Measurements from ENCODE around the gene OBI1. TPM values are rescaled to one million over a fixed set of nuclear protein-coding genes. Genes with fewer than 3 reads are reported as not detected.

The OBI1 gene, protein sequence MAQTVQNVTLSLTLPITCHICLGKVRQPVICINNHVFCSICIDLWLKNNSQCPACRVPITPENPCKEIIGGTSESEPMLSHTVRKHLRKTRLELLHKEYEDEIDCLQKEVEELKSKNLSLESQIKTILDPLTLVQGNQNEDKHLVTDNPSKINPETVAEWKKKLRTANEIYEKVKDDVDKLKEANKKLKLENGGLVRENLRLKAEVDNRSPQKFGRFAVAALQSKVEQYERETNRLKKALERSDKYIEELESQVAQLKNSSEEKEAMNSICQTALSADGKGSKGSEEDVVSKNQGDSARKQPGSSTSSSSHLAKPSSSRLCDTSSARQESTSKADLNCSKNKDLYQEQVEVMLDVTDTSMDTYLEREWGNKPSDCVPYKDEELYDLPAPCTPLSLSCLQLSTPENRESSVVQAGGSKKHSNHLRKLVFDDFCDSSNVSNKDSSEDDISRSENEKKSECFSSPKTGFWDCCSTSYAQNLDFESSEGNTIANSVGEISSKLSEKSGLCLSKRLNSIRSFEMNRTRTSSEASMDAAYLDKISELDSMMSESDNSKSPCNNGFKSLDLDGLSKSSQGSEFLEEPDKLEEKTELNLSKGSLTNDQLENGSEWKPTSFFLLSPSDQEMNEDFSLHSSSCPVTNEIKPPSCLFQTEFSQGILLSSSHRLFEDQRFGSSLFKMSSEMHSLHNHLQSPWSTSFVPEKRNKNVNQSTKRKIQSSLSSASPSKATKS
- 10 to 100 TPM in 2 of 4 donors, 1 to 10 TPM in 2; 5.8 to 14.7 (median 10.0) TPM for total RNA-seq

DNA sequence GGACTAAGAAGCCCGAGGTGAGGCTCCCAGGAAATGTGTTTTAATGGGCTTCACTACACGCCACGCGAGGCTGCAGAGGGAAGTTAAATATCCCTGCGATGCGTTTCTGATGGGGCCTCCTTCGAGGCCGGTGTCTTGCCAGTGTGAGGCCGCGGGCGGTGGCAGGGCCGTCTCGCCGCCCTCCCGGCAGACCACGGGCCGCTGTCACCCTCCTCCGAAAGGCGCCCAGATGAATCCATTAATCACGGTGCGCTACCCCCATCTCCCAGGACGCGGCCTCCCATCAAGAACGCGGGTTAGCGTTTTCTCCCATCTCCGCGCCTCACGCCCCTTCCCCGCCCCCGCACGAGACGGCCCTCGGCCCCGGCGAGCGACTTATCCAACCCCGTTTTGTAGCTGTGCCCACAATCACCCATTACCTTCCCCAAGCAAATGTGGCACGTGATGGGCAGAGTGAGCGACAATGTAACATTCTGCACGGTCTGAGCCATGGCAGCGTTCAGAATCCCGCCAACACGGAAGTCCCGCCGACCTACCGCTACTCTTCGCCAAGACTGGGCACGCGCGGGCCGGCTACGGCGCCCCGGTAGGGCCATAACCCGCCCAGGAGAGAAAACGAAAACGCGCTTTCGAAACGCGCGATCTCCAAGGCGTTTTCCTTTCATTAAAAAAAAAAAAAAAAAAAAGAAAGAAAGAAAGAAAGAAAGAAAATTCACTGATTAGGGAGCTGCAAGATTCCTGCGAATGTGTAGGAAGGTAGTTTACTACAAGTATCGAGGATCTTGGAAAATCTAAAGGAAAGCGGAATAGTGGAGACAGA, at the start of gene OBI1:
Gene OBI1 (minus strand): TSS at position 526 of the 820 bp plus-strand sequence. CDS start 35 bp downstream, at position 491.
- ATAC-seq (ENCODE audit: low FRiP score) (peak; percentile 95), DNase-seq (ENCODE audit: low spot score) (peak; percentile 82)
- TF ChIP-seq, protein P1, sequence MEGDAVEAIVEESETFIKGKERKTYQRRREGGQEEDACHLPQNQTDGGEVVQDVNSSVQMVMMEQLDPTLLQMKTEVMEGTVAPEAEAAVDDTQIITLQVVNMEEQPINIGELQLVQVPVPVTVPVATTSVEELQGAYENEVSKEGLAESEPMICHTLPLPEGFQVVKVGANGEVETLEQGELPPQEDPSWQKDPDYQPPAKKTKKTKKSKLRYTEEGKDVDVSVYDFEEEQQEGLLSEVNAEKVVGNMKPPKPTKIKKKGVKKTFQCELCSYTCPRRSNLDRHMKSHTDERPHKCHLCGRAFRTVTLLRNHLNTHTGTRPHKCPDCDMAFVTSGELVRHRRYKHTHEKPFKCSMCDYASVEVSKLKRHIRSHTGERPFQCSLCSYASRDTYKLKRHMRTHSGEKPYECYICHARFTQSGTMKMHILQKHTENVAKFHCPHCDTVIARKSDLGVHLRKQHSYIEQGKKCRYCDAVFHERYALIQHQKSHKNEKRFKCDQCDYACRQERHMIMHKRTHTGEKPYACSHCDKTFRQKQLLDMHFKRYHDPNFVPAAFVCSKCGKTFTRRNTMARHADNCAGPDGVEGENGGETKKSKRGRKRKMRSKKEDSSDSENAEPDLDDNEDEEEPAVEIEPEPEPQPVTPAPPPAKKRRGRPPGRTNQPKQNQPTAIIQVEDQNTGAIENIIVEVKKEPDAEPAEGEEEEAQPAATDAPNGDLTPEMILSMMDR (IDR thresholded peaks at IDR 0.05): no peak

DNA sequence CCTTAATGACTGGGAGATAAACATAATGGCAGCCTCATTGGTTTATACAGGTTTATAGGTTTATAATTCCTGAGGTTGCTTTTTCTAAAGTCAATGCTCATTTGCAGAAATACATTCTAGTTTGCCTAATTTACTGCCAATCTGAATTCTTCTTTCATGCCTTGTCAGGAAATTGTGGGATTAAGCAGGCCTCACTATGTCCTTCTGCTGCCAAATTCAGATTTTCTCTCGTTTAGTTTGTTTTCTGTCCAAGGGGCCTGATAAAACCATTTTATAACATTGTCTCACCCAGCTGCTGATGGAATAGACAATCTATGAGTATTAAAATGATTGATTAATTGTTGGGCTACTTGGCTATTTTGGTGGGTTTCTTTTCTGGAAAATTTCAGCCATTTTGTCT, 42.4 kb upstream of the OBI1 start:
- TF ChIP-seq, protein P1 (IDR thresholded peaks at IDR 0.05): no peak
- ATAC-seq (ENCODE audit: low FRiP score): no peak
- DNase-seq (ENCODE audit: low spot score): no peak

DNA sequence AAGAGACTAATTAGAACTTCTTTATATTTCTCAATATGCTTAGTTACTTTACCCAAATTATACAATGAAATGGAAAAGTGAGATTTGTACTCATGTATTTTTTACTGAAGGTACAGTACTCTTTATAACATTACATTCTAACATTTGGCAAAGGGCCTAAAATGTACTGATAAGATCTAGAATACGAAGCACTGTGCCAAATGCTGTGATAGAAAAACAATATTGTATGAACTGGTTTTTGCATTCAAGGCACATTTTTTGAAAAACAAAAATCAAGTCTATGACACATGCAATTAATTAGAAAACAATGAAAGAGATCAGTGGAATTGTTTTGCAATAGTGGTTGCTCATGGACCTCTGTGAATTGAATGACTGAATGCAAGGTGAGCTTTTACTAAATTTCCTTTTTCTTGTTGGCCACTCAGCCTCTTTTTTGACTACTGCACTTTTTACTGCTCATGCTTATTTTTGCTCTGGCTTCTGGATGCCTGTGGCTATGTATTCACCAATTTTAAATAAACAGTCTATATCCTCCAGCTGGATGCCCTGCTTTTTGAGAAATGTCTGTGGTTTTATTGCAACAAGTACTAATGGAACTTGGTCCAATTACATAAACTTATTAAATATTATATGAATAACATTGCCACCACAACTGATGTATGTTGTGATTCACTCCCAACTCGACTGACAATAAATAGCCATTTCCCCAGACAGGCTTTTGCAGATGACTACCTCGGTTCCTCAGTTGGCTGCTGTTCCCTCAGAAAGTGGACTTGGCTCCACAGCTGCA, 41.4 kb upstream of the OBI1 start:
- TF ChIP-seq, protein P1 (IDR thresholded peaks at IDR 0.05): no peak
- DNase-seq (ENCODE audit: low spot score) (no peak), ATAC-seq (ENCODE audit: low FRiP score) (no peak)

DNA sequence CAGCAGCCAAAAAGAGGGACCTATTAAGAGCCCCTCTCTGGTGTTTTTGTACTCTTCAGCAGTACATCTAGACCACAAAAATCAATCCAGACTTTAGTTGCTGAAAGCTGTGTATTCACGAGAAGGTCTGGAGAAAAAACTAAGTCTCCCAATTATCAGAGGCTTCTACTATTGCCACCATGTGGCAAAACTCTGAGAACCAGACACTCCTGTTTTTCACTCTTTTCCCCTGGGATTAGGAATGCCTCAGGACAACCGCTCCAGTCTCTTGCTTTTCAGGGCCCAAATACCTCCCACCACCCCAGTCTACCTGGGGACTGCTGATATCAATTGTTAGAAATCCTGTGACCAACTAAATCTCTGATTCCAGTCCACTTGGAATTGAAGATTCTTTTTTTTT, 30.1 kb upstream of the OBI1 start:
- TF ChIP-seq, protein P1 (IDR thresholded peaks at IDR 0.05): no peak
- no peak for ATAC-seq (ENCODE audit: low FRiP score)
- no peak for DNase-seq (ENCODE audit: low spot score)

DNA sequence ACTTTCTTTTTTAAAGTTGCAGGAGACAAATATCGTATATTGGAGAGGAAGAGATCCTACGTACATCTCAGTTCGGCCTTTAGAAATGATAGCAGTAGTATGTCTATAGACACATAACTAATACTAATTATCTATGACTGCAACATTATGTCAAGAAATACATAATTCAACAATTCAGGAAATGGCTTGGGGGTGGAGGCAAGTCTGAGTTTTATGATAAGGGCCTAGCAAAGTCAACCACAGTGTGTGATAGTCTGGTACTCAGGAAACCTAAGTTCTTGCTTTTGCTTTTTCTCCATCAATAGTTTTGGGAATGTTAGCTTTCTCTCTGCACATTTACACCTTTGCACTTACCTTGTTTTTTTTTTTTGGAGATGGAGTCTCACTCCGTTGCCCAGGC, 27.5 kb upstream of the OBI1 start:
- DNase-seq (ENCODE audit: low spot score) (no peak), ATAC-seq (ENCODE audit: low FRiP score) (no peak)
- TF ChIP-seq, protein P1 (IDR thresholded peaks at IDR 0.05): no peak
